ENCODE measurements around the gene CCDC83. TPM values are rescaled to one million over a fixed set of nuclear protein-coding genes. Genes with fewer than 3 reads are reported as not detected.

The CCDC83 gene
- total and polyA plus RNA-seq, 2 experiments from 2014 or later, result not detected

DNA sequence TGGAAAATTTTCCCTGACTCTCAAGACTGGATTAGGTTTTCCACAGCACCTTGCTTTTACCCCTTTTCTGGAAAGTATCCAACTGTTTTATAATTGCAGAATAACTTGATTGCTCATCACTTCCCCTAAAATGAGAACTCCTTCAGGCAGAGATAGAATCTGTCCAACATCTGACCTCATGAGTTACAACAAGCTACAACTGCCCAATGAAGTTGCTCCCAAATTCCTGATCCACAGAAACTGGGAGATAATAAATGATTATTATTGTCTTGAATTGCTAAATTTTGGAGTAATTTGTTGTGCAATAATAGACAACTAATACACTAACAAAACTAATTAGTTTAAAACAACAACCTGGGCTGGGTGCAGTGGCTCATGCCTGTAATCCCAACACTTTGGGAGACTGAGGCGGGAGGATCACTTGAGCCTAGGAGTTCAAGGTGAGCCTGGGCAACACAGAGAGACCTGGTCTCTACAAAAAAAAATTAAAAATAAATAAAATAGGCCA, 10.0 kb upstream of the CCDC83 start:
- Histone ChIP-seq H3K4me2 (no peak overlapping the region), H3K36me3 (ENCODE audit: insufficient read depth) (no peaks in the 10 kb centered on the region), H3K27me3 (ENCODE audit: insufficient read depth) (no peaks in the 10 kb centered on the region), H3F3A (replicated peaks; ENCODE audit: low read depth) (no peaks in the 10 kb centered on the region), H3K79me2 (replicated peaks; ENCODE audit: insufficient read depth) (no peaks in the 10 kb centered on the region), H3K4me3 (no peak overlapping the region), H3K9me2 (ENCODE audit: insufficient read depth) (no peaks in the 10 kb centered on the region; the same call in 1 of the 2 replicates), H3K4me1 (ENCODE audit: insufficient read depth) (no peaks in the 10 kb centered on the region), H3K27ac (ENCODE audit: low read depth) (no peak overlapping the region), H4K20me1 (replicated peaks; ENCODE audit: insufficient read depth) (no peaks in the 10 kb centered on the region), H2AFZ (no peak overlapping the region)
- Mint-ChIP-seq H3K9me3 (peaks cover 28% of the 10 kb centered on the region), H3K4me1 (no peaks in the 10 kb centered on the region), H3K36me3 (ENCODE audit: low read depth) (peaks cover 11% of the 10 kb centered on the region), H3K4me3 (no peak overlapping the region), H3K27me3 (ENCODE audit: insufficient read depth, low read depth, poor library complexity) (peaks cover 2% of the 10 kb centered on the region), H3K27ac (no peak overlapping the region)
- no peak for TF ChIP-seq POLR2AphosphoS5 (IDR thresholded peaks at IDR 0.05; ENCODE audit: low read depth)
- TF ChIP-seq, protein P1, sequence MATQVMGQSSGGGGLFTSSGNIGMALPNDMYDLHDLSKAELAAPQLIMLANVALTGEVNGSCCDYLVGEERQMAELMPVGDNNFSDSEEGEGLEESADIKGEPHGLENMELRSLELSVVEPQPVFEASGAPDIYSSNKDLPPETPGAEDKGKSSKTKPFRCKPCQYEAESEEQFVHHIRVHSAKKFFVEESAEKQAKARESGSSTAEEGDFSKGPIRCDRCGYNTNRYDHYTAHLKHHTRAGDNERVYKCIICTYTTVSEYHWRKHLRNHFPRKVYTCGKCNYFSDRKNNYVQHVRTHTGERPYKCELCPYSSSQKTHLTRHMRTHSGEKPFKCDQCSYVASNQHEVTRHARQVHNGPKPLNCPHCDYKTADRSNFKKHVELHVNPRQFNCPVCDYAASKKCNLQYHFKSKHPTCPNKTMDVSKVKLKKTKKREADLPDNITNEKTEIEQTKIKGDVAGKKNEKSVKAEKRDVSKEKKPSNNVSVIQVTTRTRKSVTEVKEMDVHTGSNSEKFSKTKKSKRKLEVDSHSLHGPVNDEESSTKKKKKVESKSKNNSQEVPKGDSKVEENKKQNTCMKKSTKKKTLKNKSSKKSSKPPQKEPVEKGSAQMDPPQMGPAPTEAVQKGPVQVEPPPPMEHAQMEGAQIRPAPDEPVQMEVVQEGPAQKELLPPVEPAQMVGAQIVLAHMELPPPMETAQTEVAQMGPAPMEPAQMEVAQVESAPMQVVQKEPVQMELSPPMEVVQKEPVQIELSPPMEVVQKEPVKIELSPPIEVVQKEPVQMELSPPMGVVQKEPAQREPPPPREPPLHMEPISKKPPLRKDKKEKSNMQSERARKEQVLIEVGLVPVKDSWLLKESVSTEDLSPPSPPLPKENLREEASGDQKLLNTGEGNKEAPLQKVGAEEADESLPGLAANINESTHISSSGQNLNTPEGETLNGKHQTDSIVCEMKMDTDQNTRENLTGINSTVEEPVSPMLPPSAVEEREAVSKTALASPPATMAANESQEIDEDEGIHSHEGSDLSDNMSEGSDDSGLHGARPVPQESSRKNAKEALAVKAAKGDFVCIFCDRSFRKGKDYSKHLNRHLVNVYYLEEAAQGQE (IDR thresholded peaks at IDR 0.05; ENCODE audit: unreplicated experiment), result no peak
- no peak for TF ChIP-seq CREB1 (CRISPR knock-in tag; IDR thresholded peaks at IDR 0.05; ENCODE audit: low read depth)
- TF ChIP-seq EZH2 (IDR thresholded peaks at IDR 0.05; ENCODE audit: low read depth, unreplicated experiment), result no peak
- no peak for TF ChIP-seq NANOG (IDR thresholded peaks at IDR 0.05; ENCODE audit: borderline replicate concordance)
- TF ChIP-seq, protein P2, sequence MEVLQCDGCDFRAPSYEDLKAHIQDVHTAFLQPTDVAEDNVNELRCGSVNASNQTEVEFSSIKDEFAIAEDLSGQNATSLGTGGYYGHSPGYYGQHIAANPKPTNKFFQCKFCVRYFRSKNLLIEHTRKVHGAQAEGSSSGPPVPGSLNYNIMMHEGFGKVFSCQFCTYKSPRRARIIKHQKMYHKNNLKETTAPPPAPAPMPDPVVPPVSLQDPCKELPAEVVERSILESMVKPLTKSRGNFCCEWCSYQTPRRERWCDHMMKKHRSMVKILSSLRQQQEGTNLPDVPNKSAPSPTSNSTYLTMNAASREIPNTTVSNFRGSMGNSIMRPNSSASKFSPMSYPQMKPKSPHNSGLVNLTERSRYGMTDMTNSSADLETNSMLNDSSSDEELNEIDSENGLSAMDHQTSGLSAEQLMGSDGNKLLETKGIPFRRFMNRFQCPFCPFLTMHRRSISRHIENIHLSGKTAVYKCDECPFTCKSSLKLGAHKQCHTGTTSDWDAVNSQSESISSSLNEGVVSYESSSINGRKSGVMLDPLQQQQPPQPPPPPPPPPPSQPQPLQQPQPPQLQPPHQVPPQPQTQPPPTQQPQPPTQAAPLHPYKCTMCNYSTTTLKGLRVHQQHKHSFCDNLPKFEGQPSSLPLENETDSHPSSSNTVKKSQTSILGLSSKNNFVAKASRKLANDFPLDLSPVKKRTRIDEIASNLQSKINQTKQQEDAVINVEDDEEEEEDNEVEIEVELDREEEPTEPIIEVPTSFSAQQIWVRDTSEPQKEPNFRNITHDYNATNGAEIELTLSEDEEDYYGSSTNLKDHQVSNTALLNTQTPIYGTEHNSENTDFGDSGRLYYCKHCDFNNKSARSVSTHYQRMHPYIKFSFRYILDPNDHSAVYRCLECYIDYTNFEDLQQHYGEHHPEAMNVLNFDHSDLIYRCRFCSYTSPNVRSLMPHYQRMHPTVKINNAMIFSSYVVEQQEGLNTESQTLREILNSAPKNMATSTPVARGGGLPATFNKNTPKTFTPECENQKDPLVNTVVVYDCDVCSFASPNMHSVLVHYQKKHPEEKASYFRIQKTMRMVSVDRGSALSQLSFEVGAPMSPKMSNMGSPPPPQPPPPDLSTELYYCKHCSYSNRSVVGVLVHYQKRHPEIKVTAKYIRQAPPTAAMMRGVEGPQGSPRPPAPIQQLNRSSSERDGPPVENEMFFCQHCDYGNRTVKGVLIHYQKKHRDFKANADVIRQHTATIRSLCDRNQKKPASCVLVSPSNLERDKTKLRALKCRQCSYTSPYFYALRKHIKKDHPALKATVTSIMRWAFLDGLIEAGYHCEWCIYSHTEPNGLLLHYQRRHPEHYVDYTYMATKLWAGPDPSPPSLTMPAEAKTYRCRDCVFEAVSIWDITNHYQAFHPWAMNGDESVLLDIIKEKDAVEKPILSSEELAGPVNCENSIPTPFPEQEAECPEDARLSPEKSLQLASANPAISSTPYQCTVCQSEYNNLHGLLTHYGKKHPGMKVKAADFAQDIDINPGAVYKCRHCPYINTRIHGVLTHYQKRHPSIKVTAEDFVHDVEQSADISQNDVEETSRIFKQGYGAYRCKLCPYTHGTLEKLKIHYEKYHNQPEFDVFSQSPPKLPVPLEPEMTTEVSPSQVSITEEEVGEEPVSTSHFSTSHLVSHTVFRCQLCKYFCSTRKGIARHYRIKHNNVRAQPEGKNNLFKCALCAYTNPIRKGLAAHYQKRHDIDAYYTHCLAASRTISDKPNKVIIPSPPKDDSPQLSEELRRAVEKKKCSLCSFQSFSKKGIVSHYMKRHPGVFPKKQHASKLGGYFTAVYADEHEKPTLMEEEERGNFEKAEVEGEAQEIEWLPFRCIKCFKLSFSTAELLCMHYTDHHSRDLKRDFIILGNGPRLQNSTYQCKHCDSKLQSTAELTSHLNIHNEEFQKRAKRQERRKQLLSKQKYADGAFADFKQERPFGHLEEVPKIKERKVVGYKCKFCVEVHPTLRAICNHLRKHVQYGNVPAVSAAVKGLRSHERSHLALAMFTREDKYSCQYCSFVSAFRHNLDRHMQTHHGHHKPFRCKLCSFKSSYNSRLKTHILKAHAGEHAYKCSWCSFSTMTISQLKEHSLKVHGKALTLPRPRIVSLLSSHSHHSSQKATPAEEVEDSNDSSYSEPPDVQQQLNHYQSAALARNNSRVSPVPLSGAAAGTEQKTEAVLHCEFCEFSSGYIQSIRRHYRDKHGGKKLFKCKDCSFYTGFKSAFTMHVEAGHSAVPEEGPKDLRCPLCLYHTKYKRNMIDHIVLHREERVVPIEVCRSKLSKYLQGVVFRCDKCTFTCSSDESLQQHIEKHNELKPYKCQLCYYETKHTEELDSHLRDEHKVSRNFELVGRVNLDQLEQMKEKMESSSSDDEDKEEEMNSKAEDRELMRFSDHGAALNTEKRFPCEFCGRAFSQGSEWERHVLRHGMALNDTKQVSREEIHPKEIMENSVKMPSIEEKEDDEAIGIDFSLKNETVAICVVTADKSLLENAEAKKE (CRISPR knock-in tag; IDR thresholded peaks at IDR 0.05), result no peak
- no peak for TF ChIP-seq STAT1 (IDR thresholded peaks at IDR 0.05; ENCODE audit: unreplicated experiment)
- TF ChIP-seq JUNB (IDR thresholded peaks at IDR 0.05; ENCODE audit: unreplicated experiment), result no peak
- TF ChIP-seq, protein P3, sequence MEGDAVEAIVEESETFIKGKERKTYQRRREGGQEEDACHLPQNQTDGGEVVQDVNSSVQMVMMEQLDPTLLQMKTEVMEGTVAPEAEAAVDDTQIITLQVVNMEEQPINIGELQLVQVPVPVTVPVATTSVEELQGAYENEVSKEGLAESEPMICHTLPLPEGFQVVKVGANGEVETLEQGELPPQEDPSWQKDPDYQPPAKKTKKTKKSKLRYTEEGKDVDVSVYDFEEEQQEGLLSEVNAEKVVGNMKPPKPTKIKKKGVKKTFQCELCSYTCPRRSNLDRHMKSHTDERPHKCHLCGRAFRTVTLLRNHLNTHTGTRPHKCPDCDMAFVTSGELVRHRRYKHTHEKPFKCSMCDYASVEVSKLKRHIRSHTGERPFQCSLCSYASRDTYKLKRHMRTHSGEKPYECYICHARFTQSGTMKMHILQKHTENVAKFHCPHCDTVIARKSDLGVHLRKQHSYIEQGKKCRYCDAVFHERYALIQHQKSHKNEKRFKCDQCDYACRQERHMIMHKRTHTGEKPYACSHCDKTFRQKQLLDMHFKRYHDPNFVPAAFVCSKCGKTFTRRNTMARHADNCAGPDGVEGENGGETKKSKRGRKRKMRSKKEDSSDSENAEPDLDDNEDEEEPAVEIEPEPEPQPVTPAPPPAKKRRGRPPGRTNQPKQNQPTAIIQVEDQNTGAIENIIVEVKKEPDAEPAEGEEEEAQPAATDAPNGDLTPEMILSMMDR (conservative IDR thresholded peaks at IDR 0.05; ENCODE audit: low read depth in 2 of 2), result no peak
- TF ChIP-seq EZH2phosphoT487 (IDR thresholded peaks at IDR 0.05; ENCODE audit: unreplicated experiment), result no peak
- no peak for TF ChIP-seq ZNF331 (CRISPR knock-in tag; IDR thresholded peaks at IDR 0.05; ENCODE audit: low read depth)
- no peak for TF ChIP-seq ZNF114 (CRISPR knock-in tag; IDR thresholded peaks at IDR 0.05)
- TF ChIP-seq, protein P4, sequence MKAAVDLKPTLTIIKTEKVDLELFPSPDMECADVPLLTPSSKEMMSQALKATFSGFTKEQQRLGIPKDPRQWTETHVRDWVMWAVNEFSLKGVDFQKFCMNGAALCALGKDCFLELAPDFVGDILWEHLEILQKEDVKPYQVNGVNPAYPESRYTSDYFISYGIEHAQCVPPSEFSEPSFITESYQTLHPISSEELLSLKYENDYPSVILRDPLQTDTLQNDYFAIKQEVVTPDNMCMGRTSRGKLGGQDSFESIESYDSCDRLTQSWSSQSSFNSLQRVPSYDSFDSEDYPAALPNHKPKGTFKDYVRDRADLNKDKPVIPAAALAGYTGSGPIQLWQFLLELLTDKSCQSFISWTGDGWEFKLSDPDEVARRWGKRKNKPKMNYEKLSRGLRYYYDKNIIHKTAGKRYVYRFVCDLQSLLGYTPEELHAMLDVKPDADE (IDR thresholded peaks at IDR 0.05), result no peak
- no peak for ATAC-seq
- no peak for DNase-seq (ENCODE audit: low spot score)
